GM23338 (cell line): ENCODE measurements around the gene MYOCOS. TPM values are rescaled to one million over a fixed set of nuclear protein-coding genes. Genes with fewer than 3 reads are reported as not detected.

Experiments used
- ATAC-seq: fragments of 200-7000 bp; cut with Tn5 transposase; 3 replicates; pipeline ENCODE4 v1.9.1; 2020
- DNase-seq: peaks from one replicate; pipeline ENCODE4 v3.0.0-alpha.2; 2015; ENCODE audit warnings: low spot score
- H2AFZ ChIP-seq: fragments of 200-600 bp; sonication (generic); 2 replicates; pipeline ENCODE4 v1.8.0; 2016; ENCODE audit warnings: antibody characterized with exemption, mild to moderate bottlenecking, moderate library complexity
- H3F3A ChIP-seq: fragments of 200-600 bp; sonication (generic); replicated peaks from 2 replicates; pipeline ENCODE4 v1.8.0; 2017; ENCODE audit warnings: antibody characterized with exemption, mixed run types, low read depth
- H3K27ac ChIP-seq: fragments of 200-600 bp; sonication (generic); 2 replicates; pipeline ENCODE4 v1.6.1; 2016; ENCODE audit warnings: low read depth
- H3K27me3 ChIP-seq: fragments of 200-600 bp; sonication (generic); 2 replicates; pipeline ENCODE4 v1.8.0; 2016; ENCODE audit warnings: mild to moderate bottlenecking, mixed run types, moderate library complexity; ENCODE audit not compliant: insufficient read depth
- H3K36me3 ChIP-seq: fragments of 200-600 bp; sonication (generic); 2 replicates; pipeline ENCODE4 v1.8.0; 2016; ENCODE audit warnings: mild to moderate bottlenecking; ENCODE audit not compliant: insufficient read depth
- H3K4me1 ChIP-seq: fragments of 200-600 bp; sonication (generic); 2 replicates; pipeline ENCODE4 v1.8.0; 2016; ENCODE audit warnings: mild to moderate bottlenecking, moderate library complexity; ENCODE audit not compliant: insufficient read depth
- H3K4me2 ChIP-seq: fragments of 200-600 bp; sonication (generic); 2 replicates; pipeline ENCODE4 v1.7.1; 2017; ENCODE audit warnings: mixed run types
- H3K4me3 ChIP-seq: fragments of 200-600 bp; sonication (generic); 2 replicates; pipeline ENCODE4 v1.6.1; 2016; ENCODE audit warnings: mixed run types
- H3K79me2 ChIP-seq: fragments of 200-600 bp; sonication (generic); replicated peaks from 2 replicates; pipeline ENCODE4 v1.8.0; 2017; ENCODE audit warnings: mild to moderate bottlenecking; ENCODE audit not compliant: insufficient read depth
- H3K9me2 ChIP-seq: fragments of 200-600 bp; sonication (generic); 2 replicates; pipeline ENCODE4 v1.8.0; 2017; ENCODE audit not compliant: insufficient read depth
- H4K20me1 ChIP-seq: fragments of 200-600 bp; sonication (generic); replicated peaks from 2 replicates; pipeline ENCODE4 v1.8.0; 2017; ENCODE audit warnings: mild to moderate bottlenecking; ENCODE audit not compliant: insufficient read depth
- H3K27ac Mint-ChIP-seq: 2 replicates; pipeline ENCODE4 v1.8.0; 2020; ENCODE audit warnings: inconsistent platforms, mild to moderate bottlenecking, moderate library complexity, mixed read lengths
- H3K27me3 Mint-ChIP-seq: 3 replicates; pipeline ENCODE4 v1.8.0; 2022; ENCODE audit warnings: low read depth, mild to moderate bottlenecking, moderate library complexity, mixed read lengths, inconsistent platforms; ENCODE audit not compliant: insufficient read depth, poor library complexity
- H3K36me3 Mint-ChIP-seq: 3 replicates; pipeline ENCODE4 v1.8.0; 2021; ENCODE audit warnings: low read depth, mild to moderate bottlenecking, inconsistent platforms, moderate library complexity, mixed read lengths
- H3K4me1 Mint-ChIP-seq: 3 replicates; pipeline ENCODE4 v1.8.0; 2020; ENCODE audit warnings: mild to moderate bottlenecking, inconsistent platforms, mixed read lengths
- H3K4me3 Mint-ChIP-seq: 3 replicates; pipeline ENCODE4 v1.8.0; 2021; ENCODE audit warnings: moderate library complexity, mild to moderate bottlenecking, inconsistent platforms, mixed read lengths
- H3K9me3 Mint-ChIP-seq: 3 replicates; pipeline ENCODE4 v1.8.0; 2020; ENCODE audit warnings: moderate library complexity, mild to moderate bottlenecking, inconsistent platforms, mixed read lengths
- polyA plus RNA-seq: library from polyadenylated mRNA; unstranded; fragments of >200 nt; fragmentation: Nextera tagmentation; extraction: Ambion mirVana; gene quantifications from 2 replicates; pipeline ENCODE4 v1.2.1, GENCODE V29; 2016
- total RNA-seq: library from RNA; depleted of rRNA; stranded (reverse); fragments of >200 nt; shearing (Covaris generic); gene quantifications from 2 replicates; pipeline ENCODE4 v1.2.3, GENCODE V29; 2014
- TF ChIP-seq, protein P1 (sequence below): fragments of 250-450 bp; sonication (Bioruptor Pico); IDR thresholded peaks from 2 replicates; pipeline ENCODE4 v1.5.0; 2020; ENCODE audit warnings: mild to moderate bottlenecking, moderate library complexity
- TF ChIP-seq, protein P2 (sequence below), 2 experiments: fragments of 200-600 bp in 1 of 2; sonication (generic) in 1 of 2; conservative IDR thresholded peaks; 2 replicates each; pipeline versions ENCODE4 v1.5.1 to v1.6.1; 2016 to 2017; ENCODE audit warnings: antibody characterized with exemption in 2 of 2, low read depth in 2 of 2, mild to moderate bottlenecking in 2 of 2, moderate library complexity in 1 of 2

Gene MYOCOS
- total and polyA plus RNA-seq, 2 experiments from 2014 or later = not detected

DNA sequence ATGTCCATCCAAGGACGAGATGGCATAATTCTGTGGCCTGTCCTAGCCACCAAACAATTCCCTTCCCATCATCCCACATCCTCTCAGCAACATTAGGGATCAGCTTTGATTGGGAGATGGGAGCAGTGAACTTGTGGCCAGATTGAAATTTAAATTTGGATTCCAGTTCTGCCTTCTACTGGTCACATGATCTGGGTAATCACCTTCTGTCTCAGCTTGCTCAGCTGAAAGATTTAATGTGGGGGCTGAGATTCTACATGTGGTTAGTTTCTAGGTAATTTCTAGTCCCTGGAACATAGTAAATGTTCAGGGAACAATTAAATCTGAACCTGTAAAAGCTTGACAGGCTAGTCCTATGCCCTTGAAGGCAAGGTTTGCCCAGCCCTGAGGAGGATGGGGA, 3.2 kb downstream of the MYOCOS start (continued):
- TF ChIP-seq, protein P1, sequence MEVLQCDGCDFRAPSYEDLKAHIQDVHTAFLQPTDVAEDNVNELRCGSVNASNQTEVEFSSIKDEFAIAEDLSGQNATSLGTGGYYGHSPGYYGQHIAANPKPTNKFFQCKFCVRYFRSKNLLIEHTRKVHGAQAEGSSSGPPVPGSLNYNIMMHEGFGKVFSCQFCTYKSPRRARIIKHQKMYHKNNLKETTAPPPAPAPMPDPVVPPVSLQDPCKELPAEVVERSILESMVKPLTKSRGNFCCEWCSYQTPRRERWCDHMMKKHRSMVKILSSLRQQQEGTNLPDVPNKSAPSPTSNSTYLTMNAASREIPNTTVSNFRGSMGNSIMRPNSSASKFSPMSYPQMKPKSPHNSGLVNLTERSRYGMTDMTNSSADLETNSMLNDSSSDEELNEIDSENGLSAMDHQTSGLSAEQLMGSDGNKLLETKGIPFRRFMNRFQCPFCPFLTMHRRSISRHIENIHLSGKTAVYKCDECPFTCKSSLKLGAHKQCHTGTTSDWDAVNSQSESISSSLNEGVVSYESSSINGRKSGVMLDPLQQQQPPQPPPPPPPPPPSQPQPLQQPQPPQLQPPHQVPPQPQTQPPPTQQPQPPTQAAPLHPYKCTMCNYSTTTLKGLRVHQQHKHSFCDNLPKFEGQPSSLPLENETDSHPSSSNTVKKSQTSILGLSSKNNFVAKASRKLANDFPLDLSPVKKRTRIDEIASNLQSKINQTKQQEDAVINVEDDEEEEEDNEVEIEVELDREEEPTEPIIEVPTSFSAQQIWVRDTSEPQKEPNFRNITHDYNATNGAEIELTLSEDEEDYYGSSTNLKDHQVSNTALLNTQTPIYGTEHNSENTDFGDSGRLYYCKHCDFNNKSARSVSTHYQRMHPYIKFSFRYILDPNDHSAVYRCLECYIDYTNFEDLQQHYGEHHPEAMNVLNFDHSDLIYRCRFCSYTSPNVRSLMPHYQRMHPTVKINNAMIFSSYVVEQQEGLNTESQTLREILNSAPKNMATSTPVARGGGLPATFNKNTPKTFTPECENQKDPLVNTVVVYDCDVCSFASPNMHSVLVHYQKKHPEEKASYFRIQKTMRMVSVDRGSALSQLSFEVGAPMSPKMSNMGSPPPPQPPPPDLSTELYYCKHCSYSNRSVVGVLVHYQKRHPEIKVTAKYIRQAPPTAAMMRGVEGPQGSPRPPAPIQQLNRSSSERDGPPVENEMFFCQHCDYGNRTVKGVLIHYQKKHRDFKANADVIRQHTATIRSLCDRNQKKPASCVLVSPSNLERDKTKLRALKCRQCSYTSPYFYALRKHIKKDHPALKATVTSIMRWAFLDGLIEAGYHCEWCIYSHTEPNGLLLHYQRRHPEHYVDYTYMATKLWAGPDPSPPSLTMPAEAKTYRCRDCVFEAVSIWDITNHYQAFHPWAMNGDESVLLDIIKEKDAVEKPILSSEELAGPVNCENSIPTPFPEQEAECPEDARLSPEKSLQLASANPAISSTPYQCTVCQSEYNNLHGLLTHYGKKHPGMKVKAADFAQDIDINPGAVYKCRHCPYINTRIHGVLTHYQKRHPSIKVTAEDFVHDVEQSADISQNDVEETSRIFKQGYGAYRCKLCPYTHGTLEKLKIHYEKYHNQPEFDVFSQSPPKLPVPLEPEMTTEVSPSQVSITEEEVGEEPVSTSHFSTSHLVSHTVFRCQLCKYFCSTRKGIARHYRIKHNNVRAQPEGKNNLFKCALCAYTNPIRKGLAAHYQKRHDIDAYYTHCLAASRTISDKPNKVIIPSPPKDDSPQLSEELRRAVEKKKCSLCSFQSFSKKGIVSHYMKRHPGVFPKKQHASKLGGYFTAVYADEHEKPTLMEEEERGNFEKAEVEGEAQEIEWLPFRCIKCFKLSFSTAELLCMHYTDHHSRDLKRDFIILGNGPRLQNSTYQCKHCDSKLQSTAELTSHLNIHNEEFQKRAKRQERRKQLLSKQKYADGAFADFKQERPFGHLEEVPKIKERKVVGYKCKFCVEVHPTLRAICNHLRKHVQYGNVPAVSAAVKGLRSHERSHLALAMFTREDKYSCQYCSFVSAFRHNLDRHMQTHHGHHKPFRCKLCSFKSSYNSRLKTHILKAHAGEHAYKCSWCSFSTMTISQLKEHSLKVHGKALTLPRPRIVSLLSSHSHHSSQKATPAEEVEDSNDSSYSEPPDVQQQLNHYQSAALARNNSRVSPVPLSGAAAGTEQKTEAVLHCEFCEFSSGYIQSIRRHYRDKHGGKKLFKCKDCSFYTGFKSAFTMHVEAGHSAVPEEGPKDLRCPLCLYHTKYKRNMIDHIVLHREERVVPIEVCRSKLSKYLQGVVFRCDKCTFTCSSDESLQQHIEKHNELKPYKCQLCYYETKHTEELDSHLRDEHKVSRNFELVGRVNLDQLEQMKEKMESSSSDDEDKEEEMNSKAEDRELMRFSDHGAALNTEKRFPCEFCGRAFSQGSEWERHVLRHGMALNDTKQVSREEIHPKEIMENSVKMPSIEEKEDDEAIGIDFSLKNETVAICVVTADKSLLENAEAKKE (CRISPR knock-in tag) = no peak

DNA sequence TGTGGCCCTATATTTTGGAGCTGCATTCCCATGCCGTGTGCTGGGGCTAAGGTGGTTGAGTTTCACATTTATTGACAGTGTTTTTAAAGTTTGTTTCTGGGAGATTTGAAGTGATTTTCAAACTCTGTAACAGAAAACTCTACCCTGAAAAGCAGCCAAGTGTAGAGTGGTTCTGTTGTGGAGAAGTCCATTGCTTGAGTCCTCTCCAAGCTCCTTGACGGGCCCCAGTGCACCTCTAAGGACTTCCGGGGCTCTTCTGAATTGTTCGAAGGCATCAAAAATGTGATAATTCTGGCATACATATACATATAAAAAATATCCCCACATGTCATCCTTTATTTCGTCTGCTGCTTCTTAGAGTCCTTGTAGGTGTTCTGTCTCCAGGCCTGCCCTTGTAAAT, 5.0 kb downstream of the MYOCOS start:
- Histone ChIP-seq H3K9me2 (0 out of 2 replicates have a peak, but pooled peaks cover 3% of the 10 kb centered on the region), H4K20me1 (no peaks in the 10 kb centered on the region), H3K27ac (no peak overlapping the region), H2AFZ (no peak overlapping the region), H3K27me3 (no peaks in the 10 kb centered on the region), H3K36me3 (no peaks in the 10 kb centered on the region), H3K4me2 (no peak overlapping the region), H3K4me1 (peaks cover 8% of the 10 kb centered on the region), H3F3A (no peaks in the 10 kb centered on the region), H3K79me2 (no peaks in the 10 kb centered on the region), H3K4me3 (no peak overlapping the region)
- H3K4me1 Mint-ChIP-seq = peaks cover 11% of the 10 kb centered on the region; the same call in 2 of the 3 replicates
- TF ChIP-seq, protein P2, sequence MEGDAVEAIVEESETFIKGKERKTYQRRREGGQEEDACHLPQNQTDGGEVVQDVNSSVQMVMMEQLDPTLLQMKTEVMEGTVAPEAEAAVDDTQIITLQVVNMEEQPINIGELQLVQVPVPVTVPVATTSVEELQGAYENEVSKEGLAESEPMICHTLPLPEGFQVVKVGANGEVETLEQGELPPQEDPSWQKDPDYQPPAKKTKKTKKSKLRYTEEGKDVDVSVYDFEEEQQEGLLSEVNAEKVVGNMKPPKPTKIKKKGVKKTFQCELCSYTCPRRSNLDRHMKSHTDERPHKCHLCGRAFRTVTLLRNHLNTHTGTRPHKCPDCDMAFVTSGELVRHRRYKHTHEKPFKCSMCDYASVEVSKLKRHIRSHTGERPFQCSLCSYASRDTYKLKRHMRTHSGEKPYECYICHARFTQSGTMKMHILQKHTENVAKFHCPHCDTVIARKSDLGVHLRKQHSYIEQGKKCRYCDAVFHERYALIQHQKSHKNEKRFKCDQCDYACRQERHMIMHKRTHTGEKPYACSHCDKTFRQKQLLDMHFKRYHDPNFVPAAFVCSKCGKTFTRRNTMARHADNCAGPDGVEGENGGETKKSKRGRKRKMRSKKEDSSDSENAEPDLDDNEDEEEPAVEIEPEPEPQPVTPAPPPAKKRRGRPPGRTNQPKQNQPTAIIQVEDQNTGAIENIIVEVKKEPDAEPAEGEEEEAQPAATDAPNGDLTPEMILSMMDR (conservative IDR thresholded peaks at IDR 0.05; ENCODE audit: low read depth in 2 of 2) = no peak
- no peak for DNase-seq
- no peak overlapping the region for H3K27ac Mint-ChIP-seq
- H3K4me3 Mint-ChIP-seq = no peak overlapping the region
- H3K36me3 Mint-ChIP-seq = no peaks in the 10 kb centered on the region
- ATAC-seq = no peak
- no peaks in the 10 kb centered on the region; the same call in 2 of the 3 replicates for H3K9me3 Mint-ChIP-seq
- peaks cover 5% of the 10 kb centered on the region for H3K27me3 Mint-ChIP-seq
